BJ (cell line): ENCODE measurements around the gene MMRN2. TPM values are rescaled to one million over a fixed set of nuclear protein-coding genes. Genes with fewer than 3 reads are reported as not detected.

Source experiments
- CTCF ChIA-PET: fragments of 350-600 bp; formaldehyde crosslinking; extraction: SDS; loops from one replicate; lab custom pipeline; 2021; ENCODE audit warnings: antibody characterized with exemption, inconsistent platforms; lab: Yijun Ruan, JAX
- POLR2A ChIA-PET: fragments of 300-600 bp; sonication (Branson Sonifier 250); formaldehyde crosslinking; extraction: SDS; loops from one replicate; lab custom pipeline; 2021; ENCODE audit warnings: antibody characterized with exemption; lab: Charles Lee
- DNase-seq: peaks from one replicate; pipeline ENCODE4 v3.0.0-alpha.2; 2011; ENCODE audit warnings: low read depth
- H3K27me3 ChIP-seq: 2 replicates; pipeline ENCODE4 v1.6.0; 2011; ENCODE audit warnings: low read length; ENCODE audit not compliant: control insufficient read depth, insufficient read depth
- H3K36me3 ChIP-seq: 2 replicates; pipeline ENCODE4 v1.5.1; 2011; ENCODE audit warnings: low read length; ENCODE audit not compliant: control insufficient read depth, insufficient read depth
- H3K4me3 ChIP-seq: 2 replicates; pipeline ENCODE4 v1.5.1; 2011; ENCODE audit warnings: low read depth, mild to moderate bottlenecking, control low read depth, low read length
- CTCF ChIP-seq: IDR thresholded peaks from 2 replicates; pipeline ENCODE4 v1.5.1; 2011; ENCODE audit warnings: low read depth, mild to moderate bottlenecking, control low read depth, inconsistent platforms, low read length, moderate library complexity; ENCODE audit not compliant: insufficient read depth
- polyA plus RNA-seq: library from polyadenylated mRNA; depleted of rRNA; stranded (reverse); fragments of >200 nt; gene quantifications from 2 replicates; pipeline ENCODE4 v1.2.3, GENCODE V29; 2011

The MMRN2 gene
- polyA plus RNA-seq, 1 experiment: 2.7 TPM

DNA sequence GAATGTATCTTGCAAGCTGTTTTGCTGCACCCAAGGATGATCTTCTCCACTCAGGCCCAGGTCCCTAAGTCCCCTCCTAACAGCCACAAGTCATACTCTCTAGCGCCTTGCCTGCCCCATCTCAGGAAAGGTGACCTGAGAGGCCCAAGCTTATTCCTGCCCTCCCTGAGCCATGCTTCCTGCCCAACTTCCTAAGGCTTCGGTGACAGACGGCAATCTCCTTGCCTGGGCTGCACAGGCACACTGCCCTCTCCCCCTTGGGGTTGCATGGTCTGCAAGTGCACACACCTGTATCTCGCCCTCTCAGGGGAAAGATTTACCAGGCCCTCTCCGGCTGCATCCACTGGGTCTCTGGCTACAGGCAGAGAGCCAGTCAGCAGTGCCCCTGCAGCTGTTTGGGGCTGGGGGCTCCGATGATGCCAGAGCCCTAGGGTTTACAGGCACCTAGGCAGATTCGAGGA is 10.1 kb upstream of the MMRN2 start:
- no peak for TF ChIP-seq CTCF
- CTCF ChIA-PET: interaction anchor here (0.8 to 19.2 kb wide), 5 partner anchors 9 to 279 kb away, joined by 3 to 346 read pairs (median 12); partner anchors contain the start of genes MMRN2 and SNCG
- no peaks in the 10 kb centered on the region for H3K27me3 ChIP-seq
- no peak overlapping the region for H3K4me3 ChIP-seq
- no peak for DNase-seq
- no peaks in the 10 kb centered on the region for H3K36me3 ChIP-seq
- POLR2A ChIA-PET: no interaction called here

DNA sequence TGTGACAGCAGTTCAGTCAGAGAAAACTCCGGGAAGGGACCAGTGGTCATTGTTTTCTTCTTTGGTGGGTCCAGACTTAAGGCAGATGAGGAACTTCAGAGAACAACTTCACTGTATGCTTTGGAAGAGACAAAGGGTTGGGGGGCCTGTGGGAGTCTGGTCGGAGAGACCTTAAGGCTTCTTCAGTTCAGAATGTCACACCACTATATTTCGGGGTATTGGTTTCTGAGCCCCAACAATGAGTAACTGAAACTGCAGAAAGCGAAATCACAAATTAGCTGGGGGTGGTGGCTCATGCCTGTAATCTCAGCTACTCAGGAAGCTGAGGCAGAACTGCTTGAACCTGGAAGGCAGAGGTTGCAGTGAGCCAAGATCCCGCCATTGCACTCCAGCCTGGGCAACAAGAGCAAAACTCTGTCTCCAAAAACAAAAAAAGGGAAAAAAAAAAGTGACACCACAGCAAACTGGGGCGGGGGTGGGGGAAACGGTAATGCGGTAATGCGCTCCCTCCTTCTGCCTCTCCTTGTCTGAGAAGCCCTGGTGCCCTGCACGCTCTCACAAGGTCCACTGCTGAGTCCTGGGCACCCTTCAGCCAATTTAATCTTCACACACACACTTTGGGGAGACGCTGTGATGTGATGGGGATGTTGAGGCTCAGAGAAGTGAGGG is 8.7 kb upstream of the MMRN2 start:
- no peak for TF ChIP-seq CTCF
- DNase-seq: no peak
- H3K4me3 ChIP-seq: no peak overlapping the region
- H3K27me3 ChIP-seq: no peaks in the 10 kb centered on the region
- CTCF ChIA-PET: interaction anchor here (0.7 to 19.2 kb wide), 13 partner anchors 11 to 566 kb away, joined by 3 to 346 read pairs (median 3); no protein-coding TSS in a partner anchor
- H3K36me3 ChIP-seq: no peaks in the 10 kb centered on the region
- POLR2A ChIA-PET: no interaction called here

GRCh38 chr10:86964847-86965190 is 7.4 kb upstream of the MMRN2 start:
- TF ChIP-seq CTCF: no peak
- ChIA-PET CTCF (interaction anchor here (4.5 to 19.2 kb wide), 2 partner anchors 10 to 24 kb away, joined by 23 to 346 read pairs; no protein-coding TSS in a partner anchor), POLR2A (no interaction called here)
- no peaks in the 10 kb centered on the region for H3K27me3 ChIP-seq
- no peaks in the 10 kb centered on the region for H3K36me3 ChIP-seq
- DNase-seq: no peak
- no peak overlapping the region for H3K4me3 ChIP-seq

- DNase-seq: no peak
- ChIA-PET POLR2A (no interaction called here), CTCF (interaction anchor here (19.2 kb wide), 1 partner anchor 23 kb away, joined by 346 read pairs; no protein-coding TSS in a partner anchor)
- Histone ChIP-seq H3K4me3 (no peak overlapping the region), H3K36me3 (no peaks in the 10 kb centered on the region), H3K27me3 (no peaks in the 10 kb centered on the region)
- TF ChIP-seq CTCF: no peak
Measured at GRCh38 chr10:86964061-86964846, 6.8 kb upstream of the MMRN2 start.

- Histone ChIP-seq H3K36me3 (no peaks in the 10 kb centered on the region), H3K4me3 (no peak overlapping the region), H3K27me3 (no peaks in the 10 kb centered on the region)
- ChIA-PET CTCF (interaction anchor here (19.2 kb wide), 1 partner anchor 22 kb away, joined by 346 read pairs; no protein-coding TSS in a partner anchor), POLR2A (no interaction called here)
- no peak for TF ChIP-seq CTCF
- DNase-seq: no peak
Measured at GRCh38 chr10:86963341-86963919, 6.0 kb upstream of the MMRN2 start.
